Kidney epithelial cell (primary cell): ENCODE results near the gene SORCS1. TPM values are rescaled to one million over a fixed set of nuclear protein-coding genes. Genes with fewer than 3 reads are reported as not detected.
"Not testable (repeated sequence)": the region's sequence is repeated elsewhere in the genome, so short reads cannot be mapped to it uniquely, and the experiment has no call there.

ENCODE experiments used
- DNase-seq: peaks from one replicate; pipeline ENCODE4 v3.0.0-alpha.2; 2010; ENCODE audit warnings: low read depth
- H3K27me3 ChIP-seq: 2 replicates; pipeline ENCODE4 v1.6.0; 2011; ENCODE audit warnings: low read length; ENCODE audit not compliant: control insufficient read depth, insufficient read depth
- H3K36me3 ChIP-seq: 2 replicates; pipeline ENCODE4 v1.5.1; 2011; ENCODE audit warnings: low read length; ENCODE audit not compliant: control insufficient read depth, insufficient read depth
- H3K4me3 ChIP-seq: 2 replicates; pipeline ENCODE4 v1.5.1; 2011; ENCODE audit warnings: low read depth, mild to moderate bottlenecking, control low read depth, low read length
- CTCF ChIP-seq: IDR thresholded peaks from 2 replicates; pipeline ENCODE4 v1.5.1; 2011; ENCODE audit warnings: mild to moderate bottlenecking, moderate library complexity, low read length, control low read depth, inconsistent platforms; ENCODE audit not compliant: insufficient read depth, poor library complexity, severe bottlenecking
- total RNA-seq: library from RNA; depleted of rRNA; stranded (reverse); fragments of >200 nt; gene quantifications from 2 replicates; pipeline ENCODE4 v1.2.3, GENCODE V29; 2015

Gene SORCS1
- total RNA-seq, 1 donor from 2014 or later: 2.3 TPM

GRCh38 chr10:106931853-106932249, 232.7 kb downstream of the SORCS1 start:
- H3K4me3 ChIP-seq: no peak overlapping the region
- no peak for TF ChIP-seq CTCF
- no peaks in the 10 kb centered on the region for H3K36me3 ChIP-seq
- DNase-seq: no peak
- H3K27me3 ChIP-seq: no peaks in the 10 kb centered on the region

GRCh38 chr10:106931159-106931852, 233.2 kb downstream of the SORCS1 start:
- TF ChIP-seq CTCF: no peak
- H3K27me3 ChIP-seq: no peaks in the 10 kb centered on the region

GRCh38 chr10:106930751-106931150, 233.8 kb downstream of the SORCS1 start:
- no peak overlapping the region for H3K4me3 ChIP-seq
- no peak for TF ChIP-seq CTCF
- H3K36me3 ChIP-seq: no peaks in the 10 kb centered on the region
- DNase-seq: no peak
- no peaks in the 10 kb centered on the region for H3K27me3 ChIP-seq

More at GRCh38 chr10:106931159-106931852, 233.2 kb downstream of the SORCS1 start:
- Histone ChIP-seq H3K4me3 (no peak overlapping the region), H3K36me3 (no peaks in the 10 kb centered on the region)
- DNase-seq: no peak

- Histone ChIP-seq H3K4me3 (no peak overlapping the region), H3K36me3 (no peaks in the 10 kb centered on the region), H3K27me3 (no peaks in the 10 kb centered on the region)
- no peak for TF ChIP-seq CTCF
- DNase-seq: no peak
Observed at GRCh38 chr10:106929291-106929895, 235.1 kb downstream of the SORCS1 start.

GRCh38 chr10:106928151-106928550, 236.4 kb downstream of the SORCS1 start:
- not testable (repeated sequence) for H3K4me3 ChIP-seq, H3K36me3 ChIP-seq, H3K27me3 ChIP-seq, DNase-seq

GRCh38 chr10:106925191-106925590, 239.3 kb downstream of the SORCS1 start:
- no peak for DNase-seq
- H3K27me3 ChIP-seq: no peaks in the 10 kb centered on the region
- TF ChIP-seq CTCF: no peak
- H3K36me3 ChIP-seq: no peaks in the 10 kb centered on the region
- no peak overlapping the region for H3K4me3 ChIP-seq
